Measurements from ENCODE around the gene NEUROG1.

DNA sequence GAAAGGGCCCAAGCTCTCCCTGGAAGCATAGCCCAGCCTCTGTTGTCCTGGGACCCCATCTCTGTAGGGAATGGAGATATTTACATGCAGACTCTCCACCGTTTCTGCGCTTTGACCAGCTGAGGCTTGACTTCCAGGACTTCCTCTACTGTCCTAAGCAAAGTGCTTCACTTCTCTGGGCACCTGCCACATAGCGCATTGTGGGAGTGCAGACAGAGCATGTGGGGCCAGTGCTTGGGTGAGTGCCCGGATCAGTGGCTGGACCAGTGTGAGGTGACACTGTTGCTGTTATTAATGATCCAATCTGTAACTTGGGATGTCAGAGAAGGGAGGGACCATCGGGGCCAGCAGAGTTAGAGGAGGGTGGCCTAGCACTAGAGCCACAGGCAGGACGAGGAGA lies 32.5 kb upstream of the NEUROG1 start:
- no peak for TF ChIP-seq ZNF114 (tag by site-specific recombination; IDR thresholded peaks at IDR 0.05)
- no peak for TF ChIP-seq ZBTB7A (tag by site-specific recombination; IDR thresholded peaks at IDR 0.05; ENCODE audit: low read depth)
- TF ChIP-seq, protein P1, sequence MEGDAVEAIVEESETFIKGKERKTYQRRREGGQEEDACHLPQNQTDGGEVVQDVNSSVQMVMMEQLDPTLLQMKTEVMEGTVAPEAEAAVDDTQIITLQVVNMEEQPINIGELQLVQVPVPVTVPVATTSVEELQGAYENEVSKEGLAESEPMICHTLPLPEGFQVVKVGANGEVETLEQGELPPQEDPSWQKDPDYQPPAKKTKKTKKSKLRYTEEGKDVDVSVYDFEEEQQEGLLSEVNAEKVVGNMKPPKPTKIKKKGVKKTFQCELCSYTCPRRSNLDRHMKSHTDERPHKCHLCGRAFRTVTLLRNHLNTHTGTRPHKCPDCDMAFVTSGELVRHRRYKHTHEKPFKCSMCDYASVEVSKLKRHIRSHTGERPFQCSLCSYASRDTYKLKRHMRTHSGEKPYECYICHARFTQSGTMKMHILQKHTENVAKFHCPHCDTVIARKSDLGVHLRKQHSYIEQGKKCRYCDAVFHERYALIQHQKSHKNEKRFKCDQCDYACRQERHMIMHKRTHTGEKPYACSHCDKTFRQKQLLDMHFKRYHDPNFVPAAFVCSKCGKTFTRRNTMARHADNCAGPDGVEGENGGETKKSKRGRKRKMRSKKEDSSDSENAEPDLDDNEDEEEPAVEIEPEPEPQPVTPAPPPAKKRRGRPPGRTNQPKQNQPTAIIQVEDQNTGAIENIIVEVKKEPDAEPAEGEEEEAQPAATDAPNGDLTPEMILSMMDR (tag by site-specific recombination; IDR thresholded peaks at IDR 0.05), result no peak
- TF ChIP-seq, protein P2, sequence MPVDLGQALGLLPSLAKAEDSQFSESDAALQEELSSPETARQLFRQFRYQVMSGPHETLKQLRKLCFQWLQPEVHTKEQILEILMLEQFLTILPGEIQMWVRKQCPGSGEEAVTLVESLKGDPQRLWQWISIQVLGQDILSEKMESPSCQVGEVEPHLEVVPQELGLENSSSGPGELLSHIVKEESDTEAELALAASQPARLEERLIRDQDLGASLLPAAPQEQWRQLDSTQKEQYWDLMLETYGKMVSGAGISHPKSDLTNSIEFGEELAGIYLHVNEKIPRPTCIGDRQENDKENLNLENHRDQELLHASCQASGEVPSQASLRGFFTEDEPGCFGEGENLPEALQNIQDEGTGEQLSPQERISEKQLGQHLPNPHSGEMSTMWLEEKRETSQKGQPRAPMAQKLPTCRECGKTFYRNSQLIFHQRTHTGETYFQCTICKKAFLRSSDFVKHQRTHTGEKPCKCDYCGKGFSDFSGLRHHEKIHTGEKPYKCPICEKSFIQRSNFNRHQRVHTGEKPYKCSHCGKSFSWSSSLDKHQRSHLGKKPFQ (tag by site-specific recombination; IDR thresholded peaks at IDR 0.05), result no peak
- TF ChIP-seq, protein P3, sequence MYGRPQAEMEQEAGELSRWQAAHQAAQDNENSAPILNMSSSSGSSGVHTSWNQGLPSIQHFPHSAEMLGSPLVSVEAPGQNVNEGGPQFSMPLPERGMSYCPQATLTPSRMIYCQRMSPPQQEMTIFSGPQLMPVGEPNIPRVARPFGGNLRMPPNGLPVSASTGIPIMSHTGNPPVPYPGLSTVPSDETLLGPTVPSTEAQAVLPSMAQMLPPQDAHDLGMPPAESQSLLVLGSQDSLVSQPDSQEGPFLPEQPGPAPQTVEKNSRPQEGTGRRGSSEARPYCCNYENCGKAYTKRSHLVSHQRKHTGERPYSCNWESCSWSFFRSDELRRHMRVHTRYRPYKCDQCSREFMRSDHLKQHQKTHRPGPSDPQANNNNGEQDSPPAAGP (tag by site-specific recombination; IDR thresholded peaks at IDR 0.05), result no peak
- TF ChIP-seq, protein P4, sequence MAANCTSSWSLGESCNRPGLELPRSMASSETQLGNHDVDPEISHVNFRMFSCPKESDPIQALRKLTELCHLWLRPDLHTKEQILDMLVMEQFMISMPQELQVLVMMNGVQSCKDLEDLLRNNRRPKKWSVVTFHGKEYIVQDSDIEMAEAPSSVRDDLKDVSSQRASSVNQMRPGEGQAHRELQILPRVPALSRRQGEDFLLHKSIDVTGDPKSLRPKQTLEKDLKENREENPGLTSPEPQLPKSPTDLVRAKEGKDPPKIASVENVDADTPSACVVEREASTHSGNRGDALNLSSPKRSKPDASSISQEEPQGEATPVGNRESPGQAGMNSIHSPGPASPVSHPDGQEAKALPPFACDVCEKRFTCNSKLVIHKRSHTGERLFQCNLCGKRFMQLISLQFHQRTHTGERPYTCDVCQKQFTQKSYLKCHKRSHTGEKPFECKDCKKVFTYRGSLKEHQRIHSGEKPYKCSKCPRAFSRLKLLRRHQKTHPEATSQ (tag by site-specific recombination; IDR thresholded peaks at IDR 0.05), result no peak
- no peak for TF ChIP-seq ZNF561 (tag by site-specific recombination; IDR thresholded peaks at IDR 0.05; ENCODE audit: borderline replicate concordance)

Data from HEK293 (cell line).